Esophagus squamous epithelium (tissue), 5 donors: Measurements from ENCODE around the gene VIPR2. TPM values are rescaled to one million over a fixed set of nuclear protein-coding genes. Genes with fewer than 3 reads are reported as not detected.

Experiments
- DNase-seq: peaks from one replicate; lab custom pipeline; 2025; lab: John Stamatoyannopoulos, UW
- H3K27ac ChIP-seq, 4 donors: fragments of 200-600 bp; sonication (generic); one replicate each; pipeline ENCODE4 v1.5.1; 2016 to 2019; ENCODE audit warnings: mild to moderate bottlenecking in 1 of 4
- H3K27me3 ChIP-seq, 4 donors: fragments of 200-600 bp; sonication (generic); 1 replicate in 3 of 4; 2 replicates in 1 of 4; pipeline versions ENCODE4 v1.5.1 to v1.6.0; 2017 to 2021; ENCODE audit warnings: antibody characterized with exemption in 1 of 4
- H3K36me3 ChIP-seq, 3 donors: fragments of 200-600 bp; sonication (generic); one replicate each; pipeline ENCODE4 v1.5.1; 2016 to 2019
- H3K4me1 ChIP-seq, 3 donors: fragments of 200-600 bp; sonication (generic); one replicate each; pipeline ENCODE4 v1.5.1; 2017 to 2019
- H3K4me3 ChIP-seq, 4 donors: fragments of 200-600 bp; sonication (generic); 1 replicate in 3 of 4; 2 replicates in 1 of 4; pipeline ENCODE4 v1.5.1; 2016 to 2019; ENCODE audit warnings: mild to moderate bottlenecking in 2 of 4, moderate library complexity in 1 of 4
- H3K9me3 ChIP-seq, 3 donors: fragments of 200-600 bp; sonication (generic); one replicate each; pipeline ENCODE4 v1.5.1; 2016 to 2019
- POLR2A ChIP-seq, 4 donors: fragments of 450-650 bp; IDR thresholded peaks; one replicate each; pipeline ENCODE4 v1.6.1; 2017; ENCODE audit warnings: antibody characterized with exemption in 4 of 4, mild to moderate bottlenecking in 4 of 4, moderate library complexity in 3 of 4
- WGBS, 2 donors: methylation state at CpG; one replicate each; pipeline ENCODE4 v1.1.5; 2018; 5-methylcytosine and 5-hydroxymethylcytosine counted together
- intact Hi-C: fragments of 100-400 bp; cut with DNase I; formaldehyde crosslinking; loops from one replicate; pipeline ENCODE4 v1.15.0; 2022
- total RNA-seq, 4 donors: library from RNA; depleted of rRNA; stranded (reverse); fragments of >200 nt; gene quantifications; one replicate each; pipeline ENCODE4 v1.1.0, GENCODE V29; 2016
- TF ChIP-seq, protein P1 (sequence below), 6 experiments: fragments of 450-650 bp in 4 of 6; fragments of 200-600 bp in 2 of 6; sonication (generic) in 2 of 6; IDR thresholded peaks; one replicate each; pipeline ENCODE4 v1.5.1; 2016 to 2019; ENCODE audit warnings: antibody characterized with exemption in 6 of 6, mild to moderate bottlenecking in 4 of 6, moderate library complexity in 4 of 6
- donor health status: DM: yes; HTN: yes; CAD: no.

Gene VIPR2
- total RNA-seq, 4 donors from 2014 or later = 0.18 to 2.1 (median 0.40) TPM

DNA sequence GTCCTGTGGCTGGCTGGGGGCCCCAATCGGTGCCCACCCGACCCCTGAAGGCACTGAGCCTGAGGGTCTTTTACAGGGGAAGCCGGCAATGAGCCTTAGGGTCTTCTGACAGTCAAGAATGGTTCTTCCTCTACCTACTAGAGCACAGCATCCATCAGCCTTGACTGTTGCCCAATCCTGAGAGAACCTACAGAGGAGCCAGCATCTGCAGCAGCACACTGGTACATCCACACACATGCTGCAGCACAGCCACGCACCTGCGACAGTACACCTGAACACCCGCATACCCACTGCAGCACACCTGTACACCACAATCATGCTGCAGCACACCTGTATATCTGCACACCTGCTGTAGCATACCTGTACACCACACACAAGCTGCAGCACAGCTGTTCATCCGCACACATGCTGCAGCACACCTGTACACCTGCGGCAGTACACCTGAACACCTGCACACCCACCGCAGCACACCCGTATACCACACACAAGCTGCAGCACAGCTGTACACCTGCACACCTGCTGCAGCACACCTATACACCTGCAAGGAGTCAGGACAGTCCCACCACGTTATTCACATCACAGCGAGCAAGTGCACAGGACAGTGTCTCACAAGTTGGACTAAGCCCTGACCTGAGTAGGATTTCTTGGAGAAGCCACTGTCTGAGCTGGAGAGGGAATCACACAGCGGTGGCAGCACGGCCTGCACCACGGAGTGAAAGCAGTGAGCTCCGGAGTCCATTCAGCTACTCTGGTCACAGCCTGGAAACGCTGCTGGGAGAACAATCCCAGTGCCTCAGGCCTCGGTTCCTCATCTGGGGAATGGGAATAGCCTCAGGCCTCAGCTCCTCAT is 56.4 kb downstream of the VIPR2 start:
- no peaks in the 10 kb centered on the region for H3K9me3 ChIP-seq
- intact Hi-C loops = no loop called here
- DNase-seq = no peak
- H3K4me1 ChIP-seq = no peaks in the 10 kb centered on the region
- H3K27ac ChIP-seq = no peak overlapping the region
- 92 to 93% methylated on average over 7 to 10 of the region's 18 CpGs for WGBS, 2 donors
- TF ChIP-seq, protein P1, sequence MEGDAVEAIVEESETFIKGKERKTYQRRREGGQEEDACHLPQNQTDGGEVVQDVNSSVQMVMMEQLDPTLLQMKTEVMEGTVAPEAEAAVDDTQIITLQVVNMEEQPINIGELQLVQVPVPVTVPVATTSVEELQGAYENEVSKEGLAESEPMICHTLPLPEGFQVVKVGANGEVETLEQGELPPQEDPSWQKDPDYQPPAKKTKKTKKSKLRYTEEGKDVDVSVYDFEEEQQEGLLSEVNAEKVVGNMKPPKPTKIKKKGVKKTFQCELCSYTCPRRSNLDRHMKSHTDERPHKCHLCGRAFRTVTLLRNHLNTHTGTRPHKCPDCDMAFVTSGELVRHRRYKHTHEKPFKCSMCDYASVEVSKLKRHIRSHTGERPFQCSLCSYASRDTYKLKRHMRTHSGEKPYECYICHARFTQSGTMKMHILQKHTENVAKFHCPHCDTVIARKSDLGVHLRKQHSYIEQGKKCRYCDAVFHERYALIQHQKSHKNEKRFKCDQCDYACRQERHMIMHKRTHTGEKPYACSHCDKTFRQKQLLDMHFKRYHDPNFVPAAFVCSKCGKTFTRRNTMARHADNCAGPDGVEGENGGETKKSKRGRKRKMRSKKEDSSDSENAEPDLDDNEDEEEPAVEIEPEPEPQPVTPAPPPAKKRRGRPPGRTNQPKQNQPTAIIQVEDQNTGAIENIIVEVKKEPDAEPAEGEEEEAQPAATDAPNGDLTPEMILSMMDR (IDR thresholded peaks at IDR 0.05) = no peak
- no peak for TF ChIP-seq POLR2A (IDR thresholded peaks at IDR 0.05)
- no peak overlapping the region for H3K4me3 ChIP-seq
- H3K36me3 ChIP-seq = no peaks in the 10 kb centered on the region
- H3K27me3 ChIP-seq = no peaks in the 10 kb centered on the region

DNA sequence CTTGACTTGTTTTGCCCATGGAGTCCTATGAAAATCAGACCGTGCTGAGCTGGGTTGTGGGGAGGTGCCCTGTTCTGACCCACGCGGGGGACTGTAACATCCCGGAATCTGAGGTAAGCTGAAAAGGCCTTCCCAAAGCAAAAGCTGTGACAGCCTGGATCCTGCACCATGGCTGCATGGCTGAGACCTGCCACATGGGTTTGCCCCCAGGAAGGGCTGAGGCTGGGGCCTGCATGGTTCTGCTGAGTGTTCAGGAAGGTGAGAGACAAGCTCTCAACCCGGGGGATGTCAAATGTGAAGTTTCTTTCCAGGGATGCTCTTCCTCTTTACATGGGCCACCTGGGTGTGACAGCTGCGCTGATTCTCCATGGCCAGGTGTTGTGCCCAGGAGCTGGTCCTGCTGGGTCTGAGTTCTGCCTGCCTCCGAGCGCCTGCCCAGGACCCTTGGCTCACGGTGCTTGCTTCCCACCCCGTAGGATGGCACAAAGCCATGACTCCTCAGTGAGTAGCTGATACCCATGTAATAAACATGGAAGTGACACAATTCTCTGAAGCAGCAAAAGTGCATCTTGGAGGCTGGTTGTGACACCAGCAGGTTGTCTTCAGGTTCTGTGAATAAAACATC is 58.3 kb downstream of the VIPR2 start:
- 70 to 77% methylated on average over 2 to 4 of the region's 10 CpGs for WGBS, 2 donors
- Histone ChIP-seq H3K27ac (no peak overlapping the region), H3K4me1 (no peaks in the 10 kb centered on the region), H3K9me3 (no peaks in the 10 kb centered on the region), H3K36me3 (no peaks in the 10 kb centered on the region), H3K27me3 (no peaks in the 10 kb centered on the region), H3K4me3 (no peak overlapping the region)
- no peak for DNase-seq
- no peak for TF ChIP-seq POLR2A (IDR thresholded peaks at IDR 0.05)
- TF ChIP-seq, protein P1 (IDR thresholded peaks at IDR 0.05) = no peak
- intact Hi-C loops = no loop called here

DNA sequence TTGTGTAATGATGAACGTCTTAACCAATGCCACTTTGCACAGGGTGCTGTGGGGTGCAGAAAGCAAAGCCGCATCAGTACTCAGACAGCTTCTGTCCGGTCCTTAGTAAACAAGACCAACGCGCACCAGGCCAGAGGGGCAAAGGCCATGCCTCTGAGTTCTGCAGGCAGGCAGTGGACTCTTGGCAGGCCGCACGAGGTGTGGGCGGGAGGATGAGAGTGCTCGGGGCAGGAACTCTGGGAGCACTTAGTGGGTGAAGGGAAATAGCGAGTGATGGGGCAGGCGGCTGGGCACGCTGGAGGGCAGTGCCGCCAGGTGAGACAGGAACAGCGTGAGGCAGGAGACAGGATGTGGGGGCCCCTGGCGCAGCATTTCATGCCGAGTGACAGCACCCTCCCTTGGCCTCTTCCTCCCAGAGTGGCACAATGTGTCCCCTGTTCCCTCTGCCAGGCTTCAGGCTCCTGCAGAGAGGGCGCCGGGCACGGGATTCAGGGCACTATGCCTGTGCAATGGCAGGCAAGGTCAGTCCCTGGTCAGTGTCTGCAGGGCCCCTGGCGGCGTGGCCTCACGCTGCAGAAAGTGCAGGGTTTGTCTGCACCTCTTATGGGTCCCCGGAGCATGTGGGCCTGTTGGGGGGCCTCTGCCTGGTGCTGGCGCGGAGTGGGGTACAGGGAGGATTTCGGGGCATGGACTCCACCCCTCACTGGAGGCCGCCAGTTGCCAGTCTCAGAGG is 60.4 kb downstream of the VIPR2 start:
- intact Hi-C loops = no loop called here
- Histone ChIP-seq H3K9me3 (no peaks in the 10 kb centered on the region), H3K27ac (no peak overlapping the region), H3K27me3 (no peaks in the 10 kb centered on the region), H3K4me3 (no peak overlapping the region), H3K4me1 (no peaks in the 10 kb centered on the region), H3K36me3 (no peaks in the 10 kb centered on the region)
- TF ChIP-seq POLR2A (IDR thresholded peaks at IDR 0.05) = no peak
- TF ChIP-seq, protein P1 (IDR thresholded peaks at IDR 0.05) = no peak
- WGBS, 2 donors = 76 to 77% methylated on average over 17 to 20 of the region's 27 CpGs
- no peak for DNase-seq

DNA sequence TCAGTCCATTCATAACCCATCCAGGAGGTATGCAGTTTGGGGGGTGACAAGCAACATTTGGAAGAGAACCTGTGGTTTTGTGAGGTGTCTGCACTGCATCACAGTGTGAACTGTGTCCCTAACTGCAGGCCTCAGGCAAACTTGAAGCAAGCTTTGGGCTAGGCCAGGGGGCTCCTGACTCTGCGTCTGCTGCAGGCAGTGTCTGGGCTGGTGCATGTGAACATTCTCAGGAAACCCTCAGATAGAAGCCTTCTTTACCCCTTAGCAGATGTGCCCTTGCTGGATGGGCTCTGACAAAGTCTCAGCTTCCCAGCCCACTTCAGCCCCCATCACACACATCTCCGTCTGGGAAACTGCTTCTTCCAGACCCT is 61.0 kb downstream of the VIPR2 start:
- H3K36me3 ChIP-seq = no peaks in the 10 kb centered on the region
- no peak overlapping the region for H3K4me3 ChIP-seq
- TF ChIP-seq POLR2A (IDR thresholded peaks at IDR 0.05) = no peak
- TF ChIP-seq, protein P1 (IDR thresholded peaks at IDR 0.05) = no peak
- no peaks in the 10 kb centered on the region for H3K27me3 ChIP-seq
- H3K27ac ChIP-seq = no peak overlapping the region
- H3K4me1 ChIP-seq = no peaks in the 10 kb centered on the region
- intact Hi-C loops = no loop called here
- H3K9me3 ChIP-seq = no peaks in the 10 kb centered on the region
- no peak for DNase-seq
- WGBS, 2 donors = 80 to 92% methylated on average over 1 of the region's 2 CpGs
